Heart left ventricle (tissue), 16 donors: ENCODE results near the gene SMIM23. TPM values are rescaled to one million over a fixed set of nuclear protein-coding genes. Genes with fewer than 3 reads are reported as not detected.

Experiments
- ATAC-seq, 4 donors: fragments of 200-7000 bp; cut with Tn5 transposase; one replicate each; pipeline ENCODE4 v1.9.1; 2020 to 2022; ENCODE audit warnings: moderate library complexity in 4 of 4, mild to moderate bottlenecking in 3 of 4, moderate number of reproducible peaks in 1 of 4
- DNase-seq, 5 donors: peaks; one replicate each; pipeline ENCODE4 v3.0.0-alpha.2; 2020
- H3K27ac ChIP-seq, 12 donors: fragments of 200-600 bp; sonication (generic) in 4 of 12; one replicate each; pipeline versions ENCODE4 v1.5.0 to v1.8.0; 2016 to 2022; ENCODE audit warnings: mild to moderate bottlenecking in 2 of 12
- H3K27me3 ChIP-seq, 9 donors: fragments of 200-600 bp; sonication (generic) in 2 of 9; one replicate each; pipeline versions ENCODE4 v1.5.1 to v1.8.0; 2016 to 2022; ENCODE audit warnings: mild to moderate bottlenecking in 3 of 9
- H3K36me3 ChIP-seq, 9 donors: fragments of 200-600 bp; sonication (generic) in 2 of 9; one replicate each; pipeline versions ENCODE4 v1.5.0 to v1.8.0; 2018 to 2022; ENCODE audit warnings: mild to moderate bottlenecking in 2 of 9
- H3K4me1 ChIP-seq, 12 donors: fragments of 200-600 bp; sonication (generic) in 4 of 12; one replicate each; pipeline versions ENCODE4 v1.5.0 to v1.8.0; 2016 to 2022; ENCODE audit warnings: mild to moderate bottlenecking in 3 of 12
- H3K4me3 ChIP-seq, 12 donors: fragments of 200-600 bp; sonication (generic) in 4 of 12; one replicate each; pipeline versions ENCODE4 v1.5.0 to v1.8.0; 2017 to 2022; ENCODE audit warnings: mild to moderate bottlenecking in 9 of 12, moderate library complexity in 4 of 12
- H3K9me3 ChIP-seq, 12 donors: fragments of 200-600 bp; sonication (generic) in 4 of 12; one replicate each; pipeline versions ENCODE4 v1.5.0 to v1.8.0; 2016 to 2022; ENCODE audit warnings: mild to moderate bottlenecking in 1 of 12
- CTCF ChIP-seq, 12 donors: fragments of 200-600 bp; sonication (generic) in 4 of 12; IDR thresholded peaks; one replicate each; pipeline versions ENCODE4 v1.5.0 to v1.8.0; 2018 to 2022; ENCODE audit warnings: antibody characterized with exemption in 12 of 12, mild to moderate bottlenecking in 5 of 12
- POLR2A ChIP-seq, 2 donors: fragments of 450-650 bp; IDR thresholded peaks; one replicate each; pipeline ENCODE4 v1.6.1; 2017; ENCODE audit warnings: antibody characterized with exemption in 2 of 2, mild to moderate bottlenecking in 2 of 2, moderate library complexity in 2 of 2
- WGBS, 4 donors: extraction: QIAGEN DNeasy Blood & Tissue Kit in 2 of 4; methylation state at CpG; one replicate each; pipeline versions ENCODE4 v1.1.5 to v1.1.7; 2013 to 2018; 5-methylcytosine and 5-hydroxymethylcytosine counted together
- intact Hi-C, 10 donors: fragments of 100-400 bp; cut with DNase I; formaldehyde crosslinking; loops; one replicate each; pipeline versions ENCODE4 v1.11.1 to v1.14.2; 2022
- polyA plus RNA-seq, 2 donors: library from polyadenylated mRNA; stranded (reverse); fragments of 200-250 nt; gene quantifications; one replicate each; pipeline ENCODE4 v1.2.3, GENCODE V29; 2013
- total RNA-seq, 9 donors: library from RNA; depleted of rRNA in 2 of 9; stranded (reverse); fragments of >200 nt in 2 of 9; fragmentation: NEBNext Ultra II Directional in 3 of 9; extraction: Animal tissue kit (Norgen Biotek cat#: 25700) in 3 of 9; gene quantifications; one replicate each; pipeline versions ENCODE4 v1.1.0 to v1.2.4, GENCODE V29; 2016 to 2023
- donor health status: ischemic (EF 13 %, LVEDD 7.1; RV severe dilation, severe dysfunction).
- donor health status: healthy with polysubstance abuse.
- donor health status: DM: no; HTN: yes; CAD: no.
- donor health status: DM: no; HTN: no; CAD: no.
- donor health status: ischemic (EF 25% LVEDD 6.9; RV normal size, moderate dysfunction).
- donor health status: ischemic (EF 25% LVEDD 5.7; RV mildly dilated, moderate dysfunction).
- donor health status: healthy.
- donor health status: DM: yes; HTN: yes; CAD: no.
- donor health status: ischemic (EF 35%, LVEDD 5.7; RV mildly dilated, moderate dysfunction).
- donor health status: nonischemic (EF 11% LVEDD 7.7; RV severe dilation, severe dysfunction).
- donor health status: DM: yes; HTN: yes; CAD: no.
- donor health status: PGD.
- donor health status: ischemic (EF 29% LVEDD 5.4; RV normal size, mild dysfunction).
- donor health status: nonischemic (EF 23%, LVEDD 6.1; RV moderate dilation, normal function).

SMIM23 gene
- total and polyA plus RNA-seq, 11 donors = not detected

DNA sequence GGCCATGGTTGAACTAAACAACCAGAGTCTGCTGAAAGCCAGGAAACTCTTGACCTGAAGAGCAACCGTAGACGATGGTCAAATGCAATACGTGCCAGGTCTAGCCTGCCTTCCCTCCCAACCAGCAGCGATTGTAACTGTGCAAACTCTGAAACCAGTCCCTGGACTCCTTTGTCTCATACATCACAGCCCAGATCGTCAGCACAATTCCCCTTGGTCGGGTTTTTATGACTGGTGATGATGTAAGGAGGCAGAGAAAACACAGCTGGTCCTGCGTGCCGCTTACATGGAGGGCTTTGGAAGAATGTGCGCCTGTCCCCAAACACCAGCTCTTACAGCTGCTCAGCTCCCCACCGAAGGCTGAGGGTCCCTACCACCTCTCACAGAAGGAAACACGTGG lies 24.6 kb downstream of the SMIM23 start:
- intact Hi-C loops = no loop called here
- Histone ChIP-seq H3K27me3 (peaks cover 0 to 24% (median 0%) of the 10 kb centered on the region in 9 donors), H3K27ac (no peak overlapping the region), H3K36me3 (no peaks in the 10 kb centered on the region), H3K4me3 (no peak overlapping the region), H3K4me1 (no peaks in the 10 kb centered on the region), H3K9me3 (peaks cover 0 to 22% (median 8%) of the 10 kb centered on the region in 12 donors)
- WGBS, 4 donors = 70 to 82% (median 77%) methylated on average over 11 of the region's 11 CpGs
- ATAC-seq = peak in 3 of 4 donors; percentile 41 to 71 (median 66)
- TF ChIP-seq POLR2A (IDR thresholded peaks at IDR 0.05) = no peak
- no peak for TF ChIP-seq CTCF (IDR thresholded peaks at IDR 0.05)
- DNase-seq = no peak

DNA sequence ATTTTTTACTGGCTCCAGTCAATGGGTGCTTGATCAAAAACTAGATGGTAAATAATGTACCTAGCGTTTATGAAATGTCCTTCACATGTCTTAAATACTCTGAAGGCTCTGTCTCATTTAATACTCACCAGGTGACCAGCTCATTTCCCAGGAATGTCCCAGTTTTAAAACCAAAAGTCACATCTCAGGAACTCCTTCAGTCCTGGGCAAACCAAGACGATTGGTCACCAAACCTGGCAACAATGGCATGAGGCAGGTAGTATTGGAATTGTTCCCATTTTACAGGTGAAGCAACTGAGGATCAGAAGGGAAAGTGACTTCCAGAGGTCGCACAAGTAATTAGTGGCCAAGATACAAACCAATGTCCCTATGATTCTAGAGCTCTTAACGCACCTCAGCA lies 27.7 kb downstream of the SMIM23 start:
- no peak for DNase-seq
- H3K4me1 ChIP-seq = no peaks in the 10 kb centered on the region
- intact Hi-C loops = no loop called here
- H3K27me3 ChIP-seq = no peaks in the 10 kb centered on the region
- 84 to 94% (median 90%) methylated on average over 4 of the region's 4 CpGs for WGBS, 4 donors
- no peak for ATAC-seq
- H3K36me3 ChIP-seq = no peaks in the 10 kb centered on the region
- H3K27ac ChIP-seq = no peak overlapping the region
- H3K4me3 ChIP-seq = no peak overlapping the region
- H3K9me3 ChIP-seq = peaks cover 0 to 22% (median 8%) of the 10 kb centered on the region in 12 donors
- TF ChIP-seq CTCF (IDR thresholded peaks at IDR 0.05) (no peak), POLR2A (IDR thresholded peaks at IDR 0.05) (no peak)

DNA sequence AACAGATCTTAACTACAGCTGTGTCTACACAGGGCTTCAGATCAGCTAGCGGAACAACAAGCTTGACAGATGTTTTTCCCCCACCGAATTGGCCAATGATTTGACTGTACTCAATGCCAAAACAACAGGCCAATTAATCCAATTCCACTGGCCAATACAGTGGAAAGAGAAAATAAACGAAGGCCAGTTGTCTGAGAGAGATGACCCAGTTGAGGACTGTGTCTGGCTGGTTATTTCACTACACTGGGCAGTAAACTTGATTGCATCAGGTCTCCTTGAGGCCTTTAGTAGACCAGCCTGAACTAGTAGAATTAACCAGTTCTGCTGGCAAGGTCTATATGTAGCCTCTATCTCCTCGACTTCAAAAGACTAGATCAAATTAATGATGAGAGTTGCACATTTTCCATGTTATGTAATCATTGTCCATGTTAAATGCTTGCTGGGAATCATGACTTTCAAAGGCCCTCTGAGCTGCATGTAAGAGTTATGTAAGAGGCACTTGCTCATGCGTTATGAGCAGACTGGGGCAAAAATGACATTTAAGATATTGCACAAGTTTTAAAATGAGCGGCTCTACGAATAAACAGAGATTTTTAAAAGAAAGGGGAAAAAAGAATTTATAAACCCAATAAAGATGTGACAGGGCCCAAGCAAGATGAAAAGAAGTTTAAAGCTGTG lies 28.3 kb downstream of the SMIM23 start:
- intact Hi-C loops = no loop called here
- WGBS, 4 donors = 78 to 86% (median 82%) methylated on average over 7 of the region's 7 CpGs
- ATAC-seq (peak in 2 of 4 donors; percentile 22 to 26), DNase-seq (no peak)
- TF ChIP-seq CTCF (IDR thresholded peaks at IDR 0.05) (no peak), POLR2A (IDR thresholded peaks at IDR 0.05) (no peak)
- no peak overlapping the region for H3K27ac ChIP-seq
- no peaks in the 10 kb centered on the region for H3K27me3 ChIP-seq
- H3K36me3 ChIP-seq = no peaks in the 10 kb centered on the region
- H3K9me3 ChIP-seq = peaks cover 0 to 22% (median 8%) of the 10 kb centered on the region in 12 donors
- no peak overlapping the region for H3K4me3 ChIP-seq
- no peaks in the 10 kb centered on the region for H3K4me1 ChIP-seq

DNA sequence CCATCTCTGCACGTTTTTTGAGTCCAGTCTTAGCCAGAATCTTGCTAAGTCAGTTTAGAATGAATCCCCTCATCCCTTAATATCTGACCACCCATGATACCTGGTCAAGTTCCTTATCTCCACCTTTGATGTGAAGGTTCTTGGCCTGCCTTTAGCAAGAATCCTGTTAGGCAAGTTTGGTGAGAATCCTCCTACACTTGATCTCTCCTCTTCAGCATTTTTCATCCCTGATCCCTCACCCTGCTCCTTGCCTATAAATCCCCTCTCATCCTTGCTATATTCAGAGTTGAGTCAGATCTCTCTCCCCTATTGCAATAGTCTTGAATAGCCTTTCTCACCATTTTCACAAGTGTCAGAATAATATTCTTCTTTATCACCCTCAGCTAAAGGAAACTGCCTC lies 31.0 kb downstream of the SMIM23 start:
- intact Hi-C loops = no loop called here
- no peak overlapping the region for H3K4me3 ChIP-seq
- DNase-seq (no peak), ATAC-seq (no peak)
- H3K4me1 ChIP-seq = no peaks in the 10 kb centered on the region
- H3K27me3 ChIP-seq = no peaks in the 10 kb centered on the region
- peaks cover 0 to 9% (median under 1%) of the 10 kb centered on the region in 12 donors for H3K9me3 ChIP-seq
- H3K27ac ChIP-seq = no peak overlapping the region
- WGBS, 4 donors = 56 to 70% (median 62%) methylated on average over 1 of the region's 1 CpG
- no peak for TF ChIP-seq CTCF (IDR thresholded peaks at IDR 0.05)
- no peak for TF ChIP-seq POLR2A (IDR thresholded peaks at IDR 0.05)
- H3K36me3 ChIP-seq = no peaks in the 10 kb centered on the region
